Tibial artery (tissue), 4 donors: ENCODE results near the gene MAEA.

ENCODE experiments used
- DNase-seq, 2 donors: peaks; one replicate each; pipeline ENCODE4 v3.0.0-alpha.2; 2019
- H3K27ac ChIP-seq, 2 donors: fragments of 200-600 bp; sonication (generic) in 1 of 2; 1 replicate in 1 of 2; 2 replicates in 1 of 2; pipeline ENCODE4 v1.5.1; 2018 to 2019; ENCODE audit warnings: mild to moderate bottlenecking in 1 of 2
- H3K27me3 ChIP-seq, 2 donors: fragments of 200-600 bp; sonication (generic) in 1 of 2; one replicate each; pipeline versions ENCODE4 v1.5.1 to v1.6.0; 2016 to 2019
- H3K36me3 ChIP-seq, 3 donors: fragments of 200-600 bp; sonication (generic) in 2 of 3; one replicate each; pipeline ENCODE4 v1.5.1; 2016 to 2019; ENCODE audit warnings: mild to moderate bottlenecking in 2 of 3
- H3K4me1 ChIP-seq, 4 donors: fragments of 200-600 bp; sonication (generic) in 2 of 4; 1 replicate in 3 of 4; 2 replicates in 1 of 4; pipeline ENCODE4 v1.5.1; 2016 to 2019
- H3K4me3 ChIP-seq, 2 donors: fragments of 200-600 bp; sonication (generic) in 1 of 2; 1 replicate in 1 of 2; 2 replicates in 1 of 2; pipeline ENCODE4 v1.5.1; 2018 to 2019; ENCODE audit warnings: mild to moderate bottlenecking in 2 of 2
- H3K9me3 ChIP-seq, 3 donors: fragments of 200-600 bp; sonication (generic) in 1 of 3; one replicate each; pipeline ENCODE4 v1.5.1; 2016 to 2019
- CTCF ChIP-seq, 2 experiments: fragments of 200-600 bp in 1 of 2; fragments of 450-650 bp in 1 of 2; IDR thresholded peaks; one replicate each; pipeline ENCODE4 v1.5.1; 2017 to 2019; ENCODE audit warnings: antibody characterized with exemption in 2 of 2, mild to moderate bottlenecking in 1 of 2, moderate library complexity in 1 of 2
- intact Hi-C: fragments of 100-400 bp; cut with DNase I; formaldehyde crosslinking; loops from one replicate; pipeline ENCODE4 v1.15.0; 2023; ENCODE audit warnings: low total_unique reads

The MAEA gene

GRCh38 chr4:1362521-1362920 is 72.8 kb downstream of the MAEA start:
- no peak for TF ChIP-seq CTCF (IDR thresholded peaks at IDR 0.05)
- intact Hi-C loops: no loop called here

GRCh38 chr4:1363513-1363912 is 73.8 kb downstream of the MAEA start:
- H3K36me3 ChIP-seq: peaks cover 15 to 55% (median 39%) of the 10 kb centered on the region in 3 donors
- no peak for DNase-seq

More at GRCh38 chr4:1362521-1362920, 72.8 kb downstream of the MAEA start:
- no peak overlapping the region for H3K4me3 ChIP-seq
- H3K4me1 ChIP-seq: peaks cover 0 to 7% (median 0%) of the 10 kb centered on the region in 4 donors
- DNase-seq: no peak
- peaks cover 12 to 55% (median 33%) of the 10 kb centered on the region in 3 donors for H3K36me3 ChIP-seq
- no peaks in the 10 kb centered on the region for H3K9me3 ChIP-seq
- H3K27me3 ChIP-seq: no peaks in the 10 kb centered on the region
- no peak overlapping the region for H3K27ac ChIP-seq

GRCh38 chr4:1364217-1364616 is 74.5 kb downstream of the MAEA start:
- Histone ChIP-seq H3K9me3 (no peaks in the 10 kb centered on the region), H3K4me1 (peaks cover 0 to 7% (median 0%) of the 10 kb centered on the region in 4 donors), H3K4me3 (no peak overlapping the region), H3K27ac (no peak overlapping the region), H3K36me3 (peaks cover 16 to 55% (median 40%) of the 10 kb centered on the region in 3 donors), H3K27me3 (no peaks in the 10 kb centered on the region)
- no peak for TF ChIP-seq CTCF (IDR thresholded peaks at IDR 0.05)
- intact Hi-C loops: no loop called here
- no peak for DNase-seq

More at GRCh38 chr4:1363513-1363912, 73.8 kb downstream of the MAEA start:
- Histone ChIP-seq H3K9me3 (no peaks in the 10 kb centered on the region), H3K27ac (no peak overlapping the region), H3K4me1 (peaks cover 0 to 7% (median 0%) of the 10 kb centered on the region in 4 donors), H3K4me3 (no peak overlapping the region), H3K27me3 (no peaks in the 10 kb centered on the region)
- TF ChIP-seq CTCF (IDR thresholded peaks at IDR 0.05): no peak
- intact Hi-C loops: no loop called here

- TF ChIP-seq CTCF (IDR thresholded peaks at IDR 0.05): no peak
- Histone ChIP-seq H3K4me1 (peaks cover 0 to 7% (median 0%) of the 10 kb centered on the region in 4 donors), H3K27me3 (no peaks in the 10 kb centered on the region), H3K9me3 (no peaks in the 10 kb centered on the region), H3K4me3 (no peak overlapping the region), H3K36me3 (peaks cover 14 to 52% (median 35%) of the 10 kb centered on the region in 3 donors), H3K27ac (no peak overlapping the region)
- DNase-seq: no peak
- intact Hi-C loops: no loop called here
These were observed 75.1 kb downstream of the MAEA start for GRCh38 chr4:1364748-1365147.

- Histone ChIP-seq H3K27ac (no peak overlapping the region), H3K4me1 (peaks cover 0 to 7% (median 0%) of the 10 kb centered on the region in 4 donors), H3K9me3 (no peaks in the 10 kb centered on the region), H3K36me3 (peaks cover 10 to 50% (median 31%) of the 10 kb centered on the region in 3 donors), H3K27me3 (no peaks in the 10 kb centered on the region), H3K4me3 (no peak overlapping the region)
- TF ChIP-seq CTCF (IDR thresholded peaks at IDR 0.05): no peak
- intact Hi-C loops: loop anchor here (1.0 kb wide), 1 partner anchor 199 kb away; no protein-coding TSS in a partner anchor
- no peak for DNase-seq
These were observed 75.8 kb downstream of the MAEA start for GRCh38 chr4:1365271-1366178.
